HG03175 (cell line): ENCODE data around the gene VSIG8.

Experiments used
- ATAC-seq: cut with Tn5 transposase; IDR thresholded peaks from one replicate; pipeline ENCODE4 v1.9.1; 2021; ENCODE audit warnings: mild to moderate bottlenecking, moderate library complexity; ENCODE audit not compliant: unreplicated experiment

The VSIG8 gene

DNA sequence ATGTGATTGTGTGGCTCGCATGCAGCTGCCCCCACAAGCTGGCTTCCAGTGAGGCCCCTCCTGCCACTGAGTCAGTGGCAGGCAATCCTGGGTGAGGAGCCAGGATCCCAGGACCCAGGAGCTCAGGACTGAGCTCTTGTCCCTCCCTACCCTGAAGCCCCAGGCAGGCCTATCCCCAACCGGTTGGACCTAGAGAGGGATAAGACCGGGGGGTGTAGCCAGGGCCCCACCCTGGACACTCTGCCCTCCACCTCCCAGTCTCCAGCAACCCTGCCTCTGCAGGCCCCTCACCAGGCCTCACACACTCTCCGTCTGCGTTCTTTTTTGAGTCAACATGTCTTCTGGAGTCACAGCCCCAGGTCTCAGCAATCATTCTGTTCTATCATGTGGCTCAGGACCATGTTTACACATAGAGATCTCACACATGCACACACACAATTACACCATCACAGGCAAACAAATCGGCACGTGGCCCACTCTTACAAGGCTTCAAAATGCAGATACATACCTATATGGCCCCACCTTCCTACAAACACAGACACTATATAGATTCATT lies 2.6 kb downstream of the VSIG8 start:
- ATAC-seq: no peak

DNA sequence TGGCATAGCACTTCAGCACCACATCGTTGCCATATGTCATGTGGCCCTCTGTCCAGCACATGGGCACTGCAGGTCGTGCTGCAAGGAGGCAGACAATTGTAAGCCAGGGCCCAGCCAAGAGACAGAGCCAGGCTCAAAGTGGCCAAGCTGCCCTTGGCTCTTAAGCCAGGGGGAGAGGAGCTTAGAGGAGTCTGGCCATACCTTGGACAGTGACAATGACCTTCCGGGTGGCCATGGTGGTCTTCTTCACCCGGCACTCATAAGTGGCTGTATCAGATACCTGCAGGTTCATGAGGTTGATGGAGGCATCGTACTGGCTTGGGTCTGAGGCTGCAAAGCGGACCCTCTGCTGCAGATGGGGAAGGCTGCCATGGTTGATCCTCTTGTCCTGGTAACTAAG lies 4.6 kb downstream of the VSIG8 start:
- no peak for ATAC-seq

DNA sequence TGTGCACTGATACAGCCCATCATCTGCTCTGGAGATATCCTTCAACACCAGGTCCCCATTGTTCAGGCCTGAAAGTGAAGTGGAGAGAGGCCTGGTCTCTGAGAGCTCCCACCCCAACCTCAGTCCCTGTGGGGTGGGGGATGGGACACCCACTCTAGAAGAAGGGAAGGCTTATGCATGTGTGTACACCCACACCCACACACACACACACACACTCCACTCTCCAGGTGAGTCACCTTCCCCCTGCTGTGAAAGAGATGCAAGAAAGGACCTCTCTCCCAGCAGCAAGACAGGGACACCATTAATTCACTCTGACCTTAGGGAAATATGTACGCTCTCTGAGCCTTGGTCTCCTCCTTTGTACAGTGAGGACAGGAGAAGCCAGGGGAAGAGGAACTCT lies 5.9 kb downstream of the VSIG8 start:
- no peak for ATAC-seq

DNA sequence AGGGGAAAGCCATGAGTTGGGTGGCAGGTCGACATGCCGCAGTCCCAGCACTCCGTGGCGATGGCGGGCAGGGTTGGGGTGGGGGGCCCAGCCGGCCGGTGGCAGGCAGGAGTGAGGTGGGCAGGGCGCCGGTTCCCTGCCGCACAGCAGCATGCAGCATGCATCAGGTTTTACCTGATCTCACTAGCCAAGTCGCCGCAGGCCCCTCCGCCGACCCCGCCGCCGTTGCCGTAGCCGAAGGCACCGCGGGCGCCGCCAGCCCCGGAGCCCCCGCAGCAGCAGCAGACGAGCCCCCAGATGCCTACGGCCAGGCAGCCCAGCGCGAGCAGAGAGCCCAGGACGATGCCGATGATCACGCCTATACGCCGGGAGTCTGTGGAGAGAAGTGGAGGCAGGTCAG lies 6.7 kb downstream of the VSIG8 start:
- no peak for ATAC-seq

- ATAC-seq: peak; percentile 82
These were observed 7.7 kb downstream of the VSIG8 start for GRCh38 chr1:159854693-159855192.

GRCh38 chr1:159854116-159854692 lies 8.3 kb downstream of the VSIG8 start:
- no peak for ATAC-seq

GRCh38 chr1:159853417-159854115 lies 8.9 kb downstream of the VSIG8 start:
- no peak for ATAC-seq

DNA sequence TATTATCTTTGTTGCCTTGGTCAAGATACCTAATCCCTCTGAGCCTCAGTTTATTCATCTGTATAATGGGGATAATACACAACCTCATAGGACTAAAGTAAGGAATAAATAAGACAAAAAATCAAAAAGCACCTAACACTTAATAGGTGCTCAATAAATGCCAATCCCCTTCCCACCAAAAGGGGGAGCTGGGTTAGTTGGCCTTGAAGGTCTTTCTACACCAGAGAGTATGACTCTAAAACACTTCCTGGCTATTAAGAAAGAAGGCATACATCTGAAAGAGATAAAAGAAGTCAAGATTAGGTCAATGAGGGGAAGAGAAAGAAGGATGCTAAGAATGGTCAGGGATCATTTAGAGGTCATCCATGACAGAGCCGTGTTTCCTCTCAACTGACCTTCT lies 11.1 kb downstream of the VSIG8 start:
- no peak for ATAC-seq

DNA sequence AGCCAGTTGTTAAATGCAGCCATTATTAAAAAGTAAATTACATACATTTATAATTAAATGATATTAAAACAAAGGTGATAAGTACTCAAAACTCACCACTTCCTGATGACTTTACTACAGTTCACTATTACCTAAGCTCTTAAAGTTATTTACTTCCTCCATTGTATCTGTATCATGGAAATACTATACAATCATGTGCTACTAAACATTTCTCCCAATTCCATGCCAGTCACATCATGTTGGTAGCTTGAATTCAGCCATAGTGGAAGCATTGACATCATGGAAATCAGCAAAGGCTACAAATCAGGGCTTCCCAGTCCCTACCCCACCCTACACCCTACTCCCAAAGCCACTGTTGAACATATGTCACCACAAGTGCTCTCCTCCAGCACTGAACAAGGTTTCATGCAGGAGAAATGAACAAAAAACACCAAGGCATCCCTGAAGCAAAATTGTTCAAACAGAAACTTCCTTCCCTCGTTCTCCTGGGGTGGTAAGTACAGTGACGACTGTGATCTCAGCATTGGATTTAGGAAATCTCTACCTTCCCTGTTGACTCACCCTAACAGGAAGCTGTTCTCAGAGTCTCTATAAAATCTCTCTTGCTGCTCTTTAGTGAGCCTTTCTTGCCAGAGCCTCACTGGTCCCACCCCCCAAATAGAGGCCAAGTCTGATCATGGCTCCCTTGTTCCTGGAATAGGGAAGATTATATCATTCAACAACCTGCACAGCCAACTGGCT lies 12.7 kb downstream of the VSIG8 start:
- ATAC-seq: no peak

- ATAC-seq: no peak
These were observed 14.1 kb downstream of the VSIG8 start for GRCh38 chr1:159848326-159848725.

DNA sequence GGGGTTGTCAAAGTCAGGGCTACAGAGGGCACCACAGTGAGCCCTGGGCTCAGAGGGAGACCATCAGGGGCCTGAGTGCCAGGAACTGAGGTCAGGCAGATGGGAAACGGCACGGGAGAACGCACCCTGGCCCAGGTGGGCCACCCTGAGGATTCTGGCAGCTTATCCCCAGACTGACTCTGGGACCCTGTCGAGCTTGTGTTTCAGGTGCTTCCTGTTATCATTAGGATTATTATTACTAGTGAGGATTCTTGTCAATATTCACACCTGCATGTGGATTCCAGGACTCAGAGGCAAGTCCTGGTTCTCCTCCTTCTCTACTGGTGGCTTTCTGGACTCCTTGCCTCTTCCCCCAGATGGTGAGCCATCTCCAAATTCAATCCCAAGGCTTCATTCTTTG lies 15.2 kb downstream of the VSIG8 start:
- ATAC-seq: no peak

- no peak for ATAC-seq
These were observed 16.5 kb downstream of the VSIG8 start for GRCh38 chr1:159845751-159846629.

GRCh38 chr1:159843459-159843858 lies 19.0 kb downstream of the VSIG8 start:
- ATAC-seq: no peak

DNA sequence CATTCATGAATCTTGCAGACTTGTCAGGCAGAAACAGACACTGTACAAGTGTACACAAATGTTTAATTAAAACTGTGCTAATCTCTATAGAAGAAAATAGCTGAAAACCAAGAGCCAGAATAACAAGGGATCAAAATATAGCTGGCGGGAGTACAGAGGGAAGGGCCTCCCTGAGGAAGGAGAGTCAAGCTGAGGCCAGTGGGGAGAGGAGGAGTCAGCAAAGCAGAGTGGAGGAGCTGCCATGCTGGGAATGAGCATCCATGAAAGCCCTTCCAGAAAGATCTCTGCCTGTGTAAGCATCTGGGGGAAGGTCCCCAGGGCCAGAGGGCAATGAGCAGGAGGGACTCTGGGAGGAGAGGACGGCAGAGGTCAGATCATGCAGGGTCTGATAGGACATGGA lies 20.7 kb downstream of the VSIG8 start:
- no peak for ATAC-seq

DNA sequence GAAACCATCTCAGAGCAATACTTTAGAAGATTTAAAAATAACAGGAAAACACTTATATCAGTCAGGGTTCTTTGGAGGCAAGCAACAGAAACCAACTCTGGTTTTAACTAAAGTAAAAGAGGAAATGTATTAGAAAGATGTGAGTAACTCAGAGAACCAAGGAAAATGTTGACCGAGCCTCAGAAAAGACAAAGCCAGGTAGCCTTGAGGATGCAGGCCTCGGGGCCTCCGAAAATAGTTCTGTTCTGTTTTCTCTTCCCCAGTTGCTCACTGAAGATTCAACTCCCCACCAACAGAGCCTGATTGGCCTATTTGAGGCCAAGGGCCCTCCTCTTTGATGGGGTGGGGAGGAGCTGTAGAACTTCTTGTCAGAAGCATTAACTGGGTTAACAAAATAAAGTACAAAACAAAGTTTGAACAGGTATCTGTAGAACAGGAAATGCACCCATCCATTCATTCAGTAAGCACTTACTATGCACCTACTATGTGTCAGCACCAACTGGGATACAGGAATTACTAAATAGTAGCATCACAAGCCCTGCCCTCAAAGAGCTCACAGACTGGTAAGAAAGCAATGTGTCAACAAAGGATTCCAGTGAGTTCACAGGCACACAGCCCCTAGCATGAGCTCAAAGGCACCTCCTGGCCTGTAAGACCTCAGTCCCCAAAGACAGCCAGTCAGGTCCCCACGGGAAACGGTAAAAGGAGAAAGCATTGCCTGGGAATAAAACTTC lies 23.2 kb downstream of the VSIG8 start:
- ATAC-seq: peak; percentile 75

- peak; percentile 75 for ATAC-seq
These were observed 23.7 kb downstream of the VSIG8 start for GRCh38 chr1:159838715-159839114.

DNA sequence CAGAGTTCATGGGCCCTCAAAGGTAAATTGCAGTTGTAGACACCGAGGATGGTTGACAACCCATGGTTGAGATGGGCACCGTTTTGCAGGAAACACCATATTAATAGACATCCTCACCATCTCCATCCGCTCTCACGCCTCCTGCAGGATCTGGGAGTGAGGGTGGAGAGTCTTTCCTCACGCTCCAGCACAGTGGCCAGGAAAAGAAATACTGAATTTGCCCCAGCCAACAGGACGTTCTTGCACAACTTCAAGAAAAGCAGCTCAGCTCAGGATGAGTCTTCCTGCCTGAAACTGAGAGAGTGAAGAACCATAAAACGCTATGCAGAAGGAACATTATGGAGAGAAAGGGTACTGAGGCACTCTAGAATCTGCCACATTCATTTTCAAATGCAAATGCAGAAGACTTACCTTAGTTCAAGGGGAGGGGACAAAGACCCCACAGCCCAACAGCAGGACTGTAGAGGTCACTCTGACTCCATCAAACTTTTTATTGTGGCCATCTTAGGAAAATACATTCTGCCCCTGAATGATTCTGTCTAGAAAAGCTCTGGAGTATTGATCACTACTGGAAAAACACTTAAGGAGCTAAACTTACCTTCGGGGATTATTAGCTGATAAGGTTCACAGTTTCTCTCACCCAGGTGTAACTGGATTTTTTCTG lies 26.5 kb downstream of the VSIG8 start:
- no peak for ATAC-seq

DNA sequence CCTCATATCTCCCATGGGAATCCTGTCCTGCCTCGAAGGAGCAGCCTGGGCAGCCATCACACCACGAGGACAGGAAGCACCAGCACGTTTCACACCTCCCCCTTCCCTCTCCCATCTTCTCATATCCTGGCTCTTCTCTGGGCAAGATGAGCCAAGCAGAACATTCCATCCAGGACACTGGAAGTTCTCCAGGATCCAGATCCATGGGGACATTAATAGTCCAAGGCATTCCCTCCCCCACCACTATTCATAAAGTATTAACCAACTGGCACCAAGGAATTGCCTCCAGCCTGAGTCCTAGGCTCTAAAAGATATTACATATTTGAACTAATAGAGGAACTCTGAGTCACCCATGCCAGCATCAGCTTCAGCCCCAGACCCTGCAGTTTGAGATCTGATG lies 27.1 kb downstream of the VSIG8 start:
- ATAC-seq: no peak

DNA sequence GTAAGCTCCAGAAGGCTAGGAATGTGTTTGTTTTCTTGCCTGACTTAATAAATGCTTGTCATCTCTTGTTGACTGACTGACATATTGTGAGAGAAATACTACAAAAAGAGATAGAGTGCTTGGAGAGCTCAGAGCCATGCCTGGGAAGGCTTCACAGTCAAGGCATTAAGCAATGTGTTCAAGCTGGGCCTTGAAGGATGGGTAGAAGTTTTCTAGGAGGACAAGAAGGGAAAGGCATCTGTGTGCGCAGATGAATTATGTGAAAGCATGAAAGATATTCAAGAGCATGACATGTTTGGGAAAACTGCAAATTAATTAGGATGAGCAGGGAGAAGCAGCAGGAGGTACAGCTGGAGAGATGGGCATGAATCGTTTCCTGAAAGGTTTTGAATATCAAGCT lies 30.1 kb downstream of the VSIG8 start:
- ATAC-seq: no peak
